Measurements from ENCODE around the gene DEPP1.

- no peak for TF ChIP-seq EZH2phosphoT487 (IDR thresholded peaks at IDR 0.05; ENCODE audit: borderline replicate concordance)
- TF ChIP-seq CTCF (conservative IDR thresholded peaks at IDR 0.05; ENCODE audit: low read length), result no peak
These were observed 4.7 kb upstream of the DEPP1 start for GRCh38 chr10:44983066-44983894.
